AG10803 (cell line): ENCODE results near the gene TEX2.
"Not testable (repeated sequence)": the region's sequence is repeated elsewhere in the genome, so short reads cannot be mapped to it uniquely, and the experiment has no call there.

Experiments used
- DNase-seq: peaks from one replicate; pipeline ENCODE4 v3.0.0; 2010; ENCODE audit warnings: low read depth
- H3K4me3 ChIP-seq: 2 replicates; pipeline ENCODE4 v1.5.1; 2011; ENCODE audit warnings: mild to moderate bottlenecking, low read length, control low read depth
- CTCF ChIP-seq: conservative IDR thresholded peaks from 2 replicates; pipeline ENCODE4 v1.5.1; 2011; ENCODE audit warnings: mild to moderate bottlenecking, low read length, control low read depth, inconsistent platforms

Gene TEX2

GRCh38 chr17:64213995-64214811, 48.9 kb downstream of the TEX2 start:
- no peak for DNase-seq
- no peak for TF ChIP-seq CTCF
- H3K4me3 ChIP-seq = no peak overlapping the region

- no peak for TF ChIP-seq CTCF
- peak; percentile 76 for DNase-seq
- H3K4me3 ChIP-seq = no peak overlapping the region
Observed at GRCh38 chr17:64212122-64212521, 50.9 kb downstream of the TEX2 start.

- no peak for DNase-seq
- TF ChIP-seq CTCF = no peak
- no peak overlapping the region for H3K4me3 ChIP-seq
Observed at GRCh38 chr17:64209983-64210382, 53.1 kb downstream of the TEX2 start.

GRCh38 chr17:64209356-64209941, 53.6 kb downstream of the TEX2 start:
- no peak for TF ChIP-seq CTCF
- no peak for DNase-seq
- no peak overlapping the region for H3K4me3 ChIP-seq

- H3K4me3 ChIP-seq, DNase-seq: not testable (repeated sequence)
Observed at GRCh38 chr17:64208656-64209055, 54.4 kb downstream of the TEX2 start.

- no peak for DNase-seq
- TF ChIP-seq CTCF = no peak
Observed at GRCh38 chr17:64205804-64206203, 57.3 kb downstream of the TEX2 start.

GRCh38 chr17:64203630-64204029, 59.4 kb downstream of the TEX2 start:
- no peak overlapping the region for H3K4me3 ChIP-seq
- no peak for DNase-seq
- no peak for TF ChIP-seq CTCF

More at GRCh38 chr17:64205804-64206203, 57.3 kb downstream of the TEX2 start:
- H3K4me3 ChIP-seq = no peak overlapping the region
